T-cell (primary cell): Measurements from ENCODE around the gene JOSD2. TPM values are rescaled to one million over a fixed set of nuclear protein-coding genes. Genes with fewer than 3 reads are reported as not detected.

Experiments
- ATAC-seq, 4 experiments: fragments of 200-7000 bp in 3 of 4; fragments of 150-1000 bp in 1 of 4; cut with Tn5 transposase; replicated peaks in 1 of 4; 1 replicate in 3 of 4; 2 replicates in 1 of 4; pipeline ENCODE4 v1.10.0; 2021; ENCODE audit warnings: moderate library complexity in 3 of 4, mild to moderate bottlenecking in 2 of 4, moderate number of reproducible peaks in 1 of 4
- CTCF ChIA-PET, 2 donors: fragments of 300-600 bp; sonication (Branson Sonifier 250); formaldehyde crosslinking; loops; one replicate each; lab custom pipeline; 2022; ENCODE audit warnings: antibody characterized with exemption in 2 of 2; lab: Charles Lee
- POLR2A ChIA-PET, 2 donors: fragments of 300-600 bp; sonication (Branson Sonifier 250); formaldehyde crosslinking; loops; one replicate each; lab custom pipeline; 2022; ENCODE audit warnings: antibody characterized with exemption in 2 of 2; lab: Charles Lee
- DNase-seq, 35 experiments: peaks; one replicate each; pipeline versions ENCODE4 v3.0.0 to v3.0.0-alpha.2; 2013 to 2023
- H3K27ac ChIP-seq: one replicate; pipeline ENCODE4 v1.5.1; 2013; ENCODE audit warnings: low read length
- H3K27me3 ChIP-seq, 2 experiments: replicated peaks in 1 of 2; 1 replicate in 1 of 2; 2 replicates in 1 of 2; pipeline versions ENCODE4 v1.6.1 to v1.7.0; 2013; ENCODE audit warnings: low read length in 1 of 2, mixed read lengths in 1 of 2; ENCODE audit not compliant: control insufficient read depth in 2 of 2, insufficient read depth in 2 of 2; ENCODE audit errors: extremely low read depth in 1 of 2
- H3K36me3 ChIP-seq, 2 donors: 1 replicate in 1 of 2; 2 replicates in 1 of 2; pipeline versions ENCODE4 v1.6.1 to v1.7.0; 2013; ENCODE audit warnings: low read length in 1 of 2; ENCODE audit not compliant: control insufficient read depth in 2 of 2, insufficient read depth in 1 of 2; ENCODE audit errors: extremely low read depth in 1 of 2
- H3K4me1 ChIP-seq, 2 experiments: 1 replicate in 1 of 2; 2 replicates in 1 of 2; pipeline versions ENCODE4 v1.6.1 to v1.7.0; 2013; ENCODE audit warnings: low read length in 2 of 2, mixed read lengths in 1 of 2; ENCODE audit not compliant: insufficient read depth in 2 of 2, control insufficient read depth in 1 of 2; ENCODE audit errors: extremely low read depth in 1 of 2
- H3K4me3 ChIP-seq, 2 donors: 1 replicate in 1 of 2; 2 replicates in 1 of 2; pipeline versions ENCODE4 v1.5.1 to v1.7.0; 2013; ENCODE audit warnings: mild to moderate bottlenecking in 2 of 2, low read length in 1 of 2, moderate library complexity in 1 of 2; ENCODE audit not compliant: control insufficient read depth in 1 of 2; ENCODE audit errors: extremely low read depth in 1 of 2
- H3K9me3 ChIP-seq: 2 replicates; pipeline ENCODE4 v1.7.0; 2013
- H3K27ac Mint-ChIP-seq, 2 donors: one replicate each; pipeline ENCODE4 v1.8.0; 2020 to 2021; ENCODE audit warnings: mild to moderate bottlenecking in 2 of 2, mixed read lengths in 2 of 2
- H3K27me3 Mint-ChIP-seq, 2 donors: one replicate each; pipeline ENCODE4 v1.8.0; 2021 to 2022; ENCODE audit warnings: mixed read lengths in 2 of 2
- H3K36me3 Mint-ChIP-seq: one replicate; pipeline ENCODE4 v1.8.0; 2021; ENCODE audit warnings: mixed read lengths
- H3K4me1 Mint-ChIP-seq, 3 donors: one replicate each; pipeline ENCODE4 v1.8.0; 2020 to 2022; ENCODE audit warnings: mixed read lengths in 3 of 3, mild to moderate bottlenecking in 1 of 3
- H3K4me3 Mint-ChIP-seq, 3 donors: one replicate each; pipeline ENCODE4 v1.8.0; 2020 to 2022; ENCODE audit warnings: mild to moderate bottlenecking in 3 of 3, mixed read lengths in 3 of 3, moderate library complexity in 3 of 3
- H3K9me3 Mint-ChIP-seq, 3 donors: one replicate each; pipeline ENCODE4 v1.8.0; 2020 to 2022; ENCODE audit warnings: mixed read lengths in 3 of 3
- WGBS: methylation state at CpG from one replicate; pipeline ENCODE4 v1.1.5; 2013; ENCODE audit warnings: missing lambda C conversion rate; ENCODE audit not compliant: insufficient coverage; 5-methylcytosine and 5-hydroxymethylcytosine counted together
- total RNA-seq, 35 experiments: library from RNA in 6 of 35; stranded (reverse) in 6 of 35; fragments of 120-200 nt in 1 of 35; gene quantifications; one replicate each; pipeline versions ENCODE4 v1.2.1 to v1.2.4 and lab custom pipeline; 2013 to 2026

The JOSD2 gene
- total RNA-seq, 5 donors from 2014 or later (not counting 1 experiment from before 2014, with no cell fraction given) = 15.4 to 45.7 (median 40.6) TPM

DNA sequence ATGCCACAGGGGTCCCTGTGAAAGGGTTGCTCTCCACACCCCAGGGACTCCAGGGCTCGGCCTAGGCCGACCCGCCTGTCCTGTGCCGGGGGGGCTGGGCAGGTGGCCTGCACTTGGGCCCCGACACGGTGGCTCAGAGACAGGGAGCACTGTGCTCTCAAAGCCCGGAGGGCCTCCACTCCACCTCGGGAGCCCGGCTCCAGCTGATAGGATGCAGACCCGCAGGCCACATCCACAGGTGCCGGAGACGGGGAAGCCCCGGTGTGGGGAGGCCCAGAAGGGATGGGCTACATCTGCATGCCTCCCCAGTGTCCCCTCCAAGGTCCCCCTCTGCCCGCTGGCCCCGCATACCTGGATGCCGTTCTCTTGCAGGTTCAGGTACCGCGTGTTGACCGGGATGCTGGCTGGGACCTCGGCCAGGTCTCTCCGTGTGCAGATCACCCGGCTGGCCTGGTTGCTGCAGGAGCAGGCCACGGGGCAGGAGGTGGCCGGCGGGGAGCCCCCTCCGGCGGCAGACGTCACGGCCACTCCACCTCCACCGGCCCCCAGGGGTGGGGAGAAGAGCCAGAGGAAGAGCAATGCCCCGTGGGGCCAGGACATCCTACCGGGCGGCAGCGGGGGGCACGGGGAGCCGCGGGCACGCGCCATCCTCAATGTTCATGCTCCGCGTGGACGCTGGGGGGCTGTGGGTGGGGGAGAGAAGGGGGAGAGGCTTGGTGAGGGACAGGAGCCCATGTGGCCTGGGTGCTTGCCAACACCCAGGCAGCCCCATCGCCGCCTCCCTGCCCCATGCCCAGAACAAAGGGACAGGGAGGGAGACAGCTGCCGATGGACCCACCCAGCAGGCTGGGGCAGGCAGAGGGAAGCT lies 37.4 kb upstream of the JOSD2 start:
- ATAC-seq = no peak
- Mint-ChIP-seq H3K4me3 (no peak overlapping the region), H3K27me3 (peaks cover 28 to 35% of the 10 kb centered on the region in 2 donors), H3K36me3 (no peaks in the 10 kb centered on the region), H3K4me1 (peaks cover 0 to 10% (median 4%) of the 10 kb centered on the region in 3 donors), H3K27ac (no peak overlapping the region), H3K9me3 (no peaks in the 10 kb centered on the region)
- Histone ChIP-seq H3K27me3 (peaks cover 0 to 53% of the 10 kb centered on the region in 2 experiments), H3K4me1 (no peaks in the 10 kb centered on the region), H3K4me3 (no peak overlapping the region), H3K36me3 (no peaks in the 10 kb centered on the region), H3K27ac (no peak overlapping the region), H3K9me3 (no peaks in the 10 kb centered on the region)
- DNase-seq = no peak
- POLR2A ChIA-PET = no interaction called here
- 89% methylated on average over 30 of the region's 45 CpGs for WGBS
- CTCF ChIA-PET = interaction anchor here in 1 of 2 donors (0.6 kb wide), 1 partner anchor 235 kb away, joined by 3 read pairs; no protein-coding TSS in a partner anchor

DNA sequence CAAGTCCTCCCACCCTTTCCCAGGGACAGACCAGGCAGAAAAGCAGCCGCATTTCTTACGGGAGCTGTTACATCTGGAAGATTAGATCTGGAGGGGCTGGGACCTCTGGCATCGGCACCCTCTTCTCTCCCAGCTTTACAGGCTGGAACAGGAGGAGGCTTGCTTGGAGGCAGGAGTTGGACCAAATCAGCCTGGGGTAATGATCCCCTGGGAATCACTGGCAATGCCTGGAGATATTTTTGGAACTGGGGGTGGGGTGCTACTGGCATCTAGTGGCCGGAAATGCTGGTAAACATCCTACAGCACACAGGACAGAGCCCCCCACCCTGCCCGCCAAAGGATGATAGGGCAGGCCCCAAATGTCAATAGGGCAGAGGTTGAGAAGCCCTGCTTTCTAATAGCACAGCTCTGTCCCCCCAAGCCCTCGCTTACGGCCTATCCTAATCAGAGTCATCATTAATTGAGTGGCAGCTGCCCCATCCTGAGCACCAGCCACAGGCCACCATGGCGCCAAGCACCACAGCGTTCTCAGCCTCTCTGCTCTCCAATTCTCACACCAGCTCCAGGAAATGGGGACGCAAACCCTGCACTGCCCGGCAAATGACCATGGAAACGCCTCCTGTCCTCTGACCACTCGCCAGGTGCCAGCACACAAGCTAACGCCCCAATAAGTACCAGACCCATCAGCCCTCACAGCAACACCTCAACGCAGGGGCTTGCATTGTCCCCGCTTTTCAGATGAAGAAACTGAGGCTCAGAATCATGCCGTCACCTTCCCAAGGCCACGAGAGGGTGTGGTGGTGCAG lies 36.6 kb upstream of the JOSD2 start:
- ChIA-PET CTCF (no interaction called here), POLR2A (no interaction called here)
- Mint-ChIP-seq H3K4me1 (peaks cover 0 to 6% (median 4%) of the 10 kb centered on the region in 3 donors), H3K9me3 (no peaks in the 10 kb centered on the region), H3K4me3 (no peak overlapping the region), H3K27ac (no peak overlapping the region), H3K36me3 (no peaks in the 10 kb centered on the region), H3K27me3 (peaks cover 19 to 26% of the 10 kb centered on the region in 2 donors)
- no peak overlapping the region for H3K27ac ChIP-seq
- DNase-seq (no peak), ATAC-seq (no peak)
- H3K9me3 ChIP-seq = no peaks in the 10 kb centered on the region
- 72% methylated on average over 13 of the region's 18 CpGs for WGBS
- no peak overlapping the region for H3K4me3 ChIP-seq
- no peaks in the 10 kb centered on the region for H3K4me1 ChIP-seq
- H3K27me3 ChIP-seq = peaks cover 0 to 47% of the 10 kb centered on the region in 2 experiments
- H3K36me3 ChIP-seq = no peaks in the 10 kb centered on the region

DNA sequence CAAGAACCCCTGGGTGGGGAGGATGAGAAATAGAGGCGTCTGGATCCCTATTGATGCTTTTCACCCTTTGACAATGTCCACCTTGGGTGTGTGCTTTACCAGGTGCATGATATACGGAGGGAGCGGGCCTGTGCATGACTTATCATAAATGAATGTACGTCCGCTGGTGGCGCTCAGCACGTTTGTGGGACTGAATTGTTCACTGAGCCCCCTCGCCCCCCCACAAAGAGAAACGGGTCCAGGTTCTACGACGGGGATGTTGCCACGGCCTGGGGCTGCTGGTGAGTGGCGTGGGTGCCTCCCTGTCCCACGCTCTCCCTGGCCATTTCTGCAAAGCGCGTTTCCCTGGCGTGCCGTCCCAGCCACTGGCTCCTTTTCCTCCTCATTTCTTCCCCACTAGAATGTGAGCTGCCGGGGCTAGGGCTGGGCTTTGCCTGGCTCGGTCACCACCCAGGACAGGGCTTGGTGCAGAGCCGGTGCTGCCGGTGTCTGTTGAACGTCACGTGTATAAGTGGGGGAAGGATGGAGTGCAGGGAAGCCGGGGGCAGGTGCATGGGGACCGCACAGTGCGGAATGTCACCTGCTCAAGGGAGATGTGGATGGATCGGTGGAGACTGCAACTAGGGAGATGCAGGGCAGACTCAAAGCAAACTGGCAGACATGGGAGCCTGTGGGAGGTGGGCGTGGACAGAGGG lies 35.7 kb upstream of the JOSD2 start:
- Mint-ChIP-seq H3K27me3 (peaks cover 12 to 21% of the 10 kb centered on the region in 2 donors), H3K4me1 (peaks cover 0 to 2% (median 0%) of the 10 kb centered on the region in 3 donors), H3K4me3 (no peak overlapping the region), H3K9me3 (no peaks in the 10 kb centered on the region), H3K27ac (no peak overlapping the region), H3K36me3 (no peaks in the 10 kb centered on the region)
- Histone ChIP-seq H3K27me3 (peaks cover 0 to 37% of the 10 kb centered on the region in 2 experiments), H3K9me3 (no peaks in the 10 kb centered on the region), H3K27ac (no peak overlapping the region), H3K4me3 (no peak overlapping the region), H3K36me3 (no peaks in the 10 kb centered on the region), H3K4me1 (no peaks in the 10 kb centered on the region)
- CTCF ChIA-PET = no interaction called here
- DNase-seq = no peak
- POLR2A ChIA-PET = no interaction called here
- WGBS = 80% methylated on average over 26 of the region's 29 CpGs
- no peak for ATAC-seq

DNA sequence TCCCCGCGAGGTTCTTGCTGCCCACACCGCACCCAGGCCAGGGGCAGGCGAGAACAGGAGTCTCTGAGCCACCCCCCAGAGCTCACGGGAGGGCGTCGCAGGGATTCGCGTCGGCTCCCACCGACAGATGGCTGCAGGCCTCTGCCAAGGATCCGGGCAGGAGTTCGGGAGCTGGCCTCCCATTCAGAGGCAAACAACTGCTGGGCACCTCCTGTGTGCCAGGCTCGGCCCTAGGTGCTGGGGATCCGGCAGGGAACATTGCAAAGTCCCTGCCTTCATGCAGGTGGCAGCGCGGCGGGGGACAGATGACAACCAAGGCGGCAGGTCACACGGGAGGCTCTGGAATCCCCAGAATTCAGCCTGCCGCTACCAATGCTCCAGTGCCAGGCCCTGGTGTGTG lies 32.0 kb upstream of the JOSD2 start:
- POLR2A ChIA-PET = no interaction called here
- Mint-ChIP-seq H3K27me3 (peaks cover 0 to 8% of the 10 kb centered on the region in 2 donors), H3K4me3 (no peak overlapping the region), H3K9me3 (no peaks in the 10 kb centered on the region), H3K27ac (no peak overlapping the region), H3K4me1 (no peaks in the 10 kb centered on the region), H3K36me3 (no peaks in the 10 kb centered on the region)
- no peak for DNase-seq
- Histone ChIP-seq H3K9me3 (no peaks in the 10 kb centered on the region), H3K4me1 (no peaks in the 10 kb centered on the region), H3K4me3 (no peak overlapping the region), H3K27ac (no peak overlapping the region), H3K27me3 (peaks cover 0 to 23% of the 10 kb centered on the region in 2 experiments), H3K36me3 (no peaks in the 10 kb centered on the region)
- ATAC-seq = no peak
- WGBS = 82% methylated on average over 19 of the region's 21 CpGs
- CTCF ChIA-PET = interaction anchor here in 1 of 2 donors (0.6 kb wide), 1 partner anchor 280 kb away, joined by 3 read pairs; no protein-coding TSS in a partner anchor

DNA sequence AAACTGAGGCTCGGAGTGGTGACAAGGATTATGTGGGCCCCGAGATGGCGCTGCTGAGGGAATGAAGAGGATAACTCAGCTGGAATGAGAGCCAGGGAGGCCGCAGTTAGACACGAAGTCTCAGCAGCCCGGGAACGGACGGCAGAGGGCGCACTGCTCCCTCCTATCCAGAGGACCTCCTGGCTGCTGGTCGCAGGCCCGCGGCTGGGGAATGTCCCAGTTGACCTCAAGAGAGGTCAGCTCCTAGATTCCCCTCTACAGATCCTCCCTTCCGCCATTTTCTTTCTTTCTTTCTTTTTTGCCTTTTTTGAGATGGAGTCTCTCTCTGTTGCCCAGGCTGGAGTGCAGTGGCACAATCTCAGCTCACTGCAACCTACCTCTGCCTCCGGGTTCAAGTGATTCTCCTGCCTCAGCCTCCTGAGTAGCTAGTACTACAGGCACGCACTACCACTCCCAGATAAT lies 26.8 kb upstream of the JOSD2 start:
- H3K27me3 ChIP-seq = peaks cover 0 to 49% of the 10 kb centered on the region in 2 experiments
- Mint-ChIP-seq H3K4me3 (no peak overlapping the region), H3K4me1 (peaks cover 0 to 2% (median 0%) of the 10 kb centered on the region in 3 donors), H3K27ac (no peak overlapping the region), H3K9me3 (peaks cover 0 to 8% (median 7%) of the 10 kb centered on the region in 3 donors), H3K36me3 (no peaks in the 10 kb centered on the region), H3K27me3 (peaks cover 13 to 15% of the 10 kb centered on the region in 2 donors)
- CTCF ChIA-PET = interaction anchor here (0.7 to 1.1 kb wide), 4 partner anchors 9 to 387 kb away, joined by 3 to 6 read pairs (median 5); no protein-coding TSS in a partner anchor
- 6% methylated on average over 12 of the region's 15 CpGs for WGBS
- no peaks in the 10 kb centered on the region for H3K4me1 ChIP-seq
- DNase-seq (peak in 31 of 35 experiments; percentile 7 to 74 (median 43)), ATAC-seq (peak in 3 of 4 experiments; percentile 35 to 47 (median 46))
- POLR2A ChIA-PET = interaction anchor here in 1 of 2 donors (0.7 kb wide), 1 partner anchor 244 kb away, joined by 7 read pairs; no protein-coding TSS in a partner anchor
- H3K27ac ChIP-seq = no peak overlapping the region
- no peaks in the 10 kb centered on the region for H3K9me3 ChIP-seq
- H3K36me3 ChIP-seq = no peaks in the 10 kb centered on the region
- H3K4me3 ChIP-seq = no peak overlapping the region
